ENCODE results near the gene ITGAD.

Gene ITGAD

GRCh38 chr16:31357324-31358109 is 35.6 kb upstream of the ITGAD start:
- DNase-seq (ENCODE audit: low read depth) = no peak
- no peak for TF ChIP-seq CTCF (IDR thresholded peaks at IDR 0.05; ENCODE audit: low read length, missing control alignments)
- no peak overlapping the region for H3K4me3 ChIP-seq (replicated peaks; ENCODE audit: low read depth, low read length)

GRCh38 chr16:31360251-31360650 is 32.9 kb upstream of the ITGAD start:
- no peak for DNase-seq (ENCODE audit: low read depth)
- H3K4me3 ChIP-seq (replicated peaks; ENCODE audit: low read depth, low read length) = no peak overlapping the region
- TF ChIP-seq CTCF (IDR thresholded peaks at IDR 0.05; ENCODE audit: low read length, missing control alignments) = no peak

- no peak for DNase-seq (ENCODE audit: low read depth)
- no peak overlapping the region for H3K4me3 ChIP-seq (replicated peaks; ENCODE audit: low read depth, low read length)
- TF ChIP-seq CTCF (IDR thresholded peaks at IDR 0.05; ENCODE audit: low read length, missing control alignments) = no peak
Observed at GRCh38 chr16:31361201-31362110, 31.7 kb upstream of the ITGAD start.

GRCh38 chr16:31362476-31363405 is 30.4 kb upstream of the ITGAD start:
- TF ChIP-seq CTCF (IDR thresholded peaks at IDR 0.05; ENCODE audit: low read length, missing control alignments) = no peak
- no peak overlapping the region for H3K4me3 ChIP-seq (replicated peaks; ENCODE audit: low read depth, low read length)
- DNase-seq (ENCODE audit: low read depth) = no peak

GRCh38 chr16:31363721-31364120 is 29.4 kb upstream of the ITGAD start:
- no peak overlapping the region for H3K4me3 ChIP-seq (replicated peaks; ENCODE audit: low read depth, low read length)
- no peak for DNase-seq (ENCODE audit: low read depth)
- TF ChIP-seq CTCF (IDR thresholded peaks at IDR 0.05; ENCODE audit: low read length, missing control alignments) = no peak

GRCh38 chr16:31364421-31364820 is 28.7 kb upstream of the ITGAD start:
- H3K4me3 ChIP-seq (replicated peaks; ENCODE audit: low read depth, low read length) = no peak overlapping the region
- no peak for DNase-seq (ENCODE audit: low read depth)
- no peak for TF ChIP-seq CTCF (IDR thresholded peaks at IDR 0.05; ENCODE audit: low read length, missing control alignments)

All from fibroblast of pulmonary artery (primary cell).